Muscle of back (tissue), 11 donors: Measurements from ENCODE around the gene NTM. TPM values are rescaled to one million over a fixed set of nuclear protein-coding genes. Genes with fewer than 3 reads are reported as not detected.
A peak's percentile ranks its signal among the peaks of the same experiment; 100 is the strongest.

Source experiments
- DNase-seq, 3 donors: peaks; one replicate each; pipeline versions ENCODE4 v3.0.0 to v3.0.0-alpha.2; 2013
- polyA plus RNA-seq, 10 donors: library from polyadenylated mRNA; unstranded; fragments of 120-200 nt; gene quantifications; one replicate each; pipeline ENCODE4 v1.2.1, GENCODE V29; 2013; ENCODE audit not compliant: insufficient read length in 10 of 10

The NTM gene
- polyA plus RNA-seq, 10 donors, result 12.7 to 28.4 (median 21.0) TPM

DNA sequence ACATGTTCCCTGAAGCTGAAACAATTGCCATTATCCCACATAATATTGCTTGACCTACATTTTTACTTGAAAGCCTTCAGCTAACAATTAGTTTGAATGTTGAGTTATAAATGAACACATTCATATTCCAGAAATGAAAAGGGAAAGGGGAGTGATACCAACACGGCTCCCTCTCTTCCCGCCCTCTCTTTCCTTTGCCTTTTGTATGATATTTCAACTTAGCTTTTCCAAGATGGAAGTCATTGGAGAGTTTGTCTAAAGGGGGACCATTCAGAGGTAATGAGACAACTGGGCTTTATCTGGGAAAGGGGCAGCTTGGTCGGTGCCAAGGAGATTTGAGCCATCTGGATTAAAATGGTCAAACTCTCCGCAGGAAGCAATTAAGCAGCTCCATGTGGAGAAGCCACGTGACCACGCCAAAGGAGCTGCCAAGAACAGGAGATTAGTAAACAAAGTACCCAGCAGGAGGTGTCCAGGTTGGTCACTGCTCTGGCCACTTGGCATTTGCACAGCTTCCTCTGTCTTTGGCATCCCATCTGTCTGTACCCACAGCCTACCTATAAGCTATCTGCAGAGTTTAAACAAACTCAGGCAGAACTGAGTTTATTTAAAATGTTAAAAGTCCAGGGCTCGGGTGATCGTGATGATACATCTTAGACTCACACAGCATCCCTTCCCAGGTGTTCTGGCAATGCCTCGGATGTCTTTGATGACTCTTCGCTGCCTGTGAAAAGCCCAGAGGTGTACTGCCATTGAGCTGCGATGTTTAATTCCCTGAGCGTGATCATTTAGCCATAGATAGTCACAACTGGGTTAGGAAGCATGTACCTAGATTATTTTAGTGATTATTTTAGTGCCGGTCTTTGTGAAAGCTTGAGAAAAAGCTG lies 735.9 kb downstream of the NTM start:
- no peak for DNase-seq

DNA sequence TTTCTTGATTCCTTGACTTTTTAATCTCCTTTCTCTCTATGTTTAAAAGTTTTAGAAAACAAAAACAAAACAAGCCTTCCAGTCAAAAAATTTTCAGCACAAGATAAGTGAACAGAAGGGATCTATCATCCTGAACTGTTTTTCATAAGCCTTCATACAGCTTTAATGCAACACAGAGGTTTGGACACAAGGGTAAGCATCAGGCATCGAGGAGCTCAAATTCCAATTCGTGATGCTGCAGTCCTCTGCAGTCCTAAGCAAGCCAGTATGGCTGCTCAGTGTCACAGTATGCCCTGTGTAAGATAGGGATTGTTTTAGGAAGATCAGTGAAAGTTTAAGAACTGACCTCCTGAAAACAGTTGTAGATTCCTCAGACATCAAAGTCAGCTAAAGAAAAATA lies 740.9 kb downstream of the NTM start:
- peak in 1 of 3 donors; percentile 52 for DNase-seq

DNA sequence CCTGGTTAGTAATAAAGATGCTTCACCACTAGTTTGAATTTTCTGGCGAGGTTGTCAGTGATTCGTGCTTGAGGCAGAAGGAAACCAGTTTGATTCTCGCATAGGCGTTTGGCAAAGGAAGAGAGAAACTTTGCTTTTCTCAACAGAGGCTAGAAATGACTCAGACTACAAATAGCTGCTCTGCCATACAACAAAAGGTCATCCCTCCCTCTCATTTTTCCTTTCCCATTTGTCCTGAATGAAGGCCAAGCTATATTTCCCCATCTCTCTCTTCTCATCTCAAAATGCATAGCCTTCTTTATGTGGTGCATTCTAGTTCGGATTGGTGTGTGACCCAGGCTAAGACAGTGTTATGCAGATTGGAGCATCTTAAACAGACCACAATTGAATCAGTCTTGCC lies 741.4 kb downstream of the NTM start:
- peak; percentile 39 to 87 (median 74) for DNase-seq

DNA sequence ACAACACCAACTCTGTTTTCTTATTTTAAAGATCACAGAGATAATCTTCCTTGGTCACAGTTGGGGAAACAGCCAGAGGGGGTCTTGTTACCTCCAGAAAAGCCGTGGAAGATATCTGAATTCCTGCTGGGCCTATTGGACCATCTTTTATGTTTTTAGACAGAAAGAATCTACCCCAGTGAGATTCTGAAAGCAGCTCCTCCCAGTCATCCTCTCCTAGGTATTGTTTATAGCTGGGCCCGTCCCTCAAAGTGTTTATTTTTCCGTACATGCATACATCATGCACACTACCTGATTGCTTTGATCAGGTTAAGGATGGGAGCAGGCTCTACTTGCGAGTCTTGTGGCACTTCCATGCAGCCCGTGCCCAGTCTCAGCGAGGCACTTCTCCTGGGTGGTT lies 742.4 kb downstream of the NTM start:
- DNase-seq, result no peak

DNA sequence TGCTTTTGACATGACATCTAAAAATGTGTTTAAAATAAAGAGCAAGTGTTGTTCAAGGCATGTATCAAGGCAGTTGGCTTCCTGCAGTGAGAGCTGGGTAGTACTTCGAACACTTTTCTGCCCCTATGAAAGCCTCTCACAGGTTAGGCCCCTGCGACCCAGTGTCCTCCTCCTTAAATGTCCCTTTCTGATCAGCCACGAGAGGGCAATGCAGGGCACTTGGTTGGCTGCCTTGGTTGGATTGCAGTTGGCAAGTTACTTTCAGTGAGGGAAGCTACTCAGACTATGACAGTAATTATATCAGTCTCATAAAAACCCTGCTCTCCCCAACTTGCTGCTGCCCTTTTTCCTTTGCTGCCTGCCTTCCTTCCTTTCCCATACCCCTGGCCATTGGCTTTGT lies 743.8 kb downstream of the NTM start:
- no peak for DNase-seq

DNA sequence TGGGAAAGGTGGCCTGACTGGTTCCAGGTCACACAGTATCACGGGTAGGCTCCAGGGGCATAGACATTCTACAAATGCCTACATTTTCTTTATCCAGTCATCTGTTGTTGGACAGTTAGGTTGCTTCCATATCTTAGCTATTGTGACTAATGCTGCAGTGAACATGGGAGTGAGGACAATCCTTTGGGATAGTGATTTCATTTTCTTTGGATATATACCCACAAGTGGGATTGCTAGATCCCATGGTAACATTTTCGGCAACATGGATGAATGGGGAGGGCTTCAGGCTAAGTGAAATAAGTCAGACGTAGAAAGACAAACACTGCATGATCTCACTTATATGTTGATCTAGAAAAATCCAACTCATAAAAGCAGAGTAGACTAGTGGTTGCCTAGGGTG lies 744.3 kb downstream of the NTM start:
- DNase-seq, result no peak

DNA sequence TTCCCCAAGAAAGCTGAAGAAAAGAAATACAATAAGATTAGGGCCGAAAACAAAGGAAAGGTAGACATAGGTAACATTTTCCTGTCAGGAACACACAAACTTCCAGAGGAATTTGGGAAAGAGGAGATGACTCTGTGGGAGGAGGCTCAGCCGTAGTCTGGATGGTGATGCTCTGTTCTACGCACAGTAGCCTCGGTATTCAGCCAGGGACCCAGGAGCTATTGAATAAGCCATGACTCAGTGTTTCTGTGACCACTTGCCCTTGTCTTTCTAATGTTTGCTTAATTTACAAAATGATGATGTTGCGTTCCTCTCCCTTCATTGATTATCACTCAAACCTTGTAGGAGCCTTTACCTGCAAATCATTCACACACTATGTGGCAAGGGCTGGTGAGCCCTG lies 745.0 kb downstream of the NTM start:
- no peak for DNase-seq

DNA sequence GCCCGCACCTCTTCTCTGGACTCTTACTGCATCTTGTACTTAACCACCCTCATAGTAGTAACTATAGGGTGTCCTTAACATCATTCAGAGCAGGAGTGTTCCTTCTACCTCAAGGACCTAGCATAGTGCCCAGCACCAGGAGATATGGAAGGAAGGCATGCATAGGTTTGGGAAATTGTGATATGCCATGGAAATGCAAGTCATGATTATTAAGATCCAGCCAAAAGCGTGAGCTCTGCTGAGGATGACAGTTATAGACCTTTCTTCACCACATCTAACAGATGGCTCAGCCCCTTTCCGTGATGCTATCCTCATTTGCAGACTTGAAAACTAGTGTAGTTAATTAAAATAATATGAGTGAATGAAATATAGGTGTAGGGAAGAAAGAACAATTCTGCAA lies 746.1 kb downstream of the NTM start:
- DNase-seq, result no peak

DNA sequence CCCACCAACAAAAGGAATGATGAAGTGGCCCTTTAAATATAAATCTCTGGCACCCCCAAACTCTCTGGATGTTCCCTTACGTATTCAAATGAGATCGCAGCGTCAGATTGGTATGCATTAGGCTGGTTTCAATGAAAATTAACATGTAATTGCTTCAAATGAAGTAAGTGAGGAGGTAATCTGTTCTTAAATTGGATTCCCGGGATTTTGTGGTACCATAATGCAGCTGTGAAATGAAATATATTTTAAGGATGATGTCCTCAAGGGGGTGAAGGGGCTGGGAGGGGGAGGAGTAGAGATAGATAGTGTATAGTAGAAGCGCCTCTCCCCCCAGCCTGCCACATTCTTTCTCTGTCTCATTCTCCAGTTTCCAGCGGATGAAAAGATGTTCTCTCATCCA lies 748.2 kb downstream of the NTM start:
- DNase-seq, result no peak

DNA sequence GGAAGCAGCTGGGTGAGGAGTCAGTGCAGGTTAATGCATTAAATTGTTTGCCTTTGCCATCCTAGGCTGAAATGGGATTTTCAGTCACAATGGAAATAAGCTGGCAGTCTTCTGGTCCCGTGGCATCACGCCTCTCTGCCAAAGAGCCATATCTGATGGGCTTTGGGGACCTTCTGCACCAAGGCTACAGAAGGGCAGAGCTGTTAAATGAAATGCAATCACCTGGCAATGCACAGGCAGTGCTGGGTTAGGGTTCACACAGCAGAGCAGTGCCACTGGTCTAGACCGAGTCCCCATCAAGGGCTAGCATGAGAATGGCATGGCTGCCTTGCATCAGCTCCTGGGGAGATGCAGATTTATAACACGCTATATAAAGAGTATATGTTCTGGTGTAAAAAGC lies 749.2 kb downstream of the NTM start:
- DNase-seq, result no peak

DNA sequence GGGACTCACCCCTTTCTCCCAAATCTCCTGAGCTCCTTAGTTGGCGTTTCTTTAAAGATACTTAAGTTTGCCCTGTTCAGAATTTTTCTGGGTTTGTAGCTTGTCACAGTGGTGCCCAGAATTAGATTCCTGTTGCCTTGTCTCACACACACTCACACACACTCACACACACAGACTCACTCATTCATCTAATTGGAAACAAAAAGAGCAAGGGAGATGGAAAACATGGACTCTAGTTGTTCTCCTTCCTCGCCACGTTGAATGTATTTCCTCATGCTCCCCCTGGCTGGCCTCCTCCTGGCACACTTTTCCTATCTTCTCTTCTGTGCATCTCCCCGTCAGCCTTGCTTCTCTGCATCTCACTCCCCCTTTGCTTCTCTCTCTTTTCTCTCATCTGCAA lies 752.3 kb downstream of the NTM start:
- DNase-seq, result peak in 1 of 3 donors; percentile 49

DNA sequence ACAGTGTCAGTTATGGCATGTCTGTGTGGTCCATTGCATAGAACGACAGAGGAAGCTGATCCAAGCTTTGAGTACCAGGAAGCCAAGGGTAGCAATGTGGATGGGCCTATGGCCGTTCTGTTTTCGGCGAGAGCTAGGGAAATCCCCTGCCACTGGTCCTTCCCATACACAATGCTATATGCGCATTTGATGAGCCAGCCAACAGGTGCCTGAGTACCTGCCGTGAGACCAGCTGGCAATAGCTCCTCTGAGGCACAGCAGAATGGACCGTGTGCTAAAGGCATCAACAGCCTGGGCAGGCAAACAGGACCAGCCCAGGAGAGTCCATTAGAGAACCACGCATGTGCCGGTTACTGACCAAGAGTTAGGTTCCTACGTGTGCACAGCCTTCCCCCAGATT lies 753.0 kb downstream of the NTM start:
- DNase-seq, result no peak

DNA sequence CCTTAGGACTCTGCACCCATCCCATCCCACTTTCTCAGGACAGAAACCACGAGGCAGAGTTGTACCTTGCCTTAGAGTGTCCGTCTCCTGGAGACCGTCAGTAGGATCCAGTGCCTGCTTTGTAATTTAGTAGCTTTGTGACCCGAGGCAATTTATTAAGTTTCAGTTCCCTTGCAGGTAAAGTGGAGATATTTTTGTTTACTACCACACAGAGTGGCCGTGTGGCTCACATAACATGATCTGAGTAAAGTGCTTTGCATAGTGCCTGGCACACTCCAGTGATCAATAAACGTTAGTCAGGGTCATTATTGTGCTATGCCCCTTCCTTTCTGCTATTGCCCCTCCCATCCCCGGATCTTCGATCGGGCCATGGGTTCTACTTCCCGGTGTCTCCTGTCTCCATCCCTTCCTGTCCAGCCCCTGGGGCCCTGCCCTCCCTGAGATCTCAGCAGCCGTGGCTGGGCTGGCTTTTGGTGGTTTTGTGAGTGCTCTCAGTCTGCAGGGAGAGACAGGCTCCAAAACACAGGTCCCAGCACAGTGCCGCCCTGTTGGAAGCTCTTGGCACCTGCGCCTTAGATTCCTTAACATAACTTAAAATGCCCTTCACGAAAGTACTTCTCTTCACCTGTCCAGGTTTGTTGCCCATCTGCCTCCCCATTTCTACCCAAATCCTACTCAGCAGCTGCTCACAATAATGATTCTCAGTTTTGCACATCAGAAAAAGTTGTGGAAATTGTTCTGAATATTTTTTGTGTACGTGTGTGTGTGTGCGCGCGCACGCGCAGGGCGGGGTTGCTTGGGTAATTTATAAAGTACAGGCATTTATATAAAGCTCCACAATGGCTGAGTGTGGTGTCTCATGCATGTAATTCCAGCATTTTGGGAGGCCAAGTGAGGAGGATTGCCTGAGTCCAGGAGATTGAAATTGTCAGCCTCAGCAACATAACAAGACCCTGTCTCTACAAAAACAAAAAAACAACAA lies 753.7 kb downstream of the NTM start:
- no peak for DNase-seq

DNA sequence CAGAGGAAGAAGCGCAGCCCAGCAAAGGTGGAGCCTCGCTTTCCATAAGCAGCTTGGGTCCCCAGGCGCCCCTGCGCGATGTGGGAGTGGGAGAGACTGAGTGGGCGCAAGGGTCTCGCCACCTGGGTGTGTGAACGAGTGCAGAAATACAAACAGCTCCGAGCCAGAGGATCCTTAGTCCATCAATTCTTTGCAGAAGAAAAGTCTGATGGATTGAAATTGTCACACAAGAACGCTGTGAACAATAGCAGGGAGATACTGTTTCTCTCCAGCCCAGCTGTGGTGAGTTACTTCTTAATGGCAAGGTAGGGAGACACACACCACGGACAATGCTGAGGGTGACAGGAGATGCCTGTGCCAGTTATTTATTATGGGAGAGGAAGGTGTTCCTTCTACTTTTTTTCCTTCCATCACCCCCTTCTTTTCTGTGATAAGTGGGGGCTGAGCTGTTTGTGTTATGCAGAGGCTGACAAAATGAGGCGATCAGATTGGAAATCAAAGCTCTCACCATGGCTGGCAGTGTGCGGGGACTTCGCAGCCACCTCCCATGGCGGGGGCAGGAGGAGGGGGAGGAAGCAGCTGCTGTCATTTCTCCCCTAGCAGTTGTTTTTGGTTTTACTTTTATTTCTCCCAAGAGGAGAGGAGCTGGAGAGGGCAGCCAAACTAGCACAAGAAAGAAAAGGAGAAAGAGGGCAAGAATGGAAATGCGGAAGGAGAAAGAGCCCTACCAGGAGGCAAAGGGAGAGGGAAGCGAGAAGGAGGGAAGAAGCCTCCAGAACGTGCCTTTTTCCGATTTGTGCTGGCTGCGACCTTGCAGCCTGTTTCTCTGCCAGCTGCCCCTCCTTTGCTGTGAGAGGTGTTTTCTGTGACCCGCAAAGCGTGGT lies 755.8 kb downstream of the NTM start:
- peak; percentile 55 to 87 (median 55) for DNase-seq

DNA sequence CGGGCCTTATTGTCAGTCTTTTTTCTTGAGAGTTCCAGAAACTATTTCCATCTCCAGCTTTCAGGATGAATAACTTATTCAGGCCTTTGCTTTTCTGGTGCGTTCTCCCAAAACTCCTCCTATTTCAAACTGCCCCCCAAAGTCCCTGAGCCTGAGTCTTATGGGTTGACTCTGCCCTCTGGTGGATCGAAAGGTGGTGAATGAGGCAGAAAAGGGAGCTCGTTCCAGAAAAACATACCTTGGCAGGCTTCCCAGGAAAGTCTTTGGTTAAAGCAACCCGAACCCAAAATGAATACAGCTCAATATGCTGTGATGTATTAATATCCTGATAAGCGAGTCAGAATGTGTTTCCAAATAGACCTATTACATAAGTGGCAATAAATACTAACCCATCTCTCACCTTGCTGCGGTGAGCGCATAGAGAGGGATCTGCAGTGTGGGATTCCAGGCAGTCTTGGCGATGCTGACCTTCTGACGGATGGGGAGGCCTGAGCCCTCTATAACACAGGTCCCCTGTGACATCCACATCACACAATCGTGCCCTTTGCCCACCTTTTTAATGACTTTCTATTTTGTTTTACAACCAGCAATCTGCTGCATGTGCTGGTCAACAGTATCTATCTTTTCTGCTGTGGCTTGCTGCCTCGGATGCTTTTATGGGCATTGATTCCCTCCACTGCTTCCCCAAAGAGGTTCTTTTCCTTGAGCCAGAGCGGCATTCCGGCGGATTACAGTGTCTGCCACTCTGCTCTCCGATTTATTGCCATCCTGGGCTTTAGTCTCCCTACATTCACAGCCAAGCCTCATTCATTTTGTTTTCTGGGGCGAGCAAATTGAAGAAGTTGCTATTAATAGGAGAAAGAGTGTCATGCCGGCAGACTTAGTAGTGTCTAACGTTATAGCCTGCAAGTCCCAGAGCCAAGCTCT lies 756.8 kb downstream of the NTM start:
- peak; percentile 90 to 93 (median 93) for DNase-seq

DNA sequence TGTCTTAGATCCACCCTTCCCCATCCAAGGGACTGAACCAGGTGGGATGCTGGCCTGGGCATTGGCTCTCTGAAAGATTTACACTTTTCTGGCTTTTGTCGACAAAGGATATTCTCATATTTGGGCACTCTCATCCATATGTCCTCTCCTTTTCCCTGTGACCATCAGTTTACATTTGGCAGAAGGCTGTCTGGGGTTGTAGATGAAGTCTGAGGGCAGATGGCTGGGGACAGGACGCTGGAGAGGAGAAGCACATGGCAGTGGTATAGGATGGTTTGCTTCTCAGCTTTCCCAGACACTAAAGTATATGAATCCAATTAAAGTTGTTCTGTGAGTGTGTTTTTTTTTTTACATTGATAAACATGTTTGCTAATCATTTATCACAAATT lies 757.5 kb downstream of the NTM start:
- no peak for DNase-seq

DNA sequence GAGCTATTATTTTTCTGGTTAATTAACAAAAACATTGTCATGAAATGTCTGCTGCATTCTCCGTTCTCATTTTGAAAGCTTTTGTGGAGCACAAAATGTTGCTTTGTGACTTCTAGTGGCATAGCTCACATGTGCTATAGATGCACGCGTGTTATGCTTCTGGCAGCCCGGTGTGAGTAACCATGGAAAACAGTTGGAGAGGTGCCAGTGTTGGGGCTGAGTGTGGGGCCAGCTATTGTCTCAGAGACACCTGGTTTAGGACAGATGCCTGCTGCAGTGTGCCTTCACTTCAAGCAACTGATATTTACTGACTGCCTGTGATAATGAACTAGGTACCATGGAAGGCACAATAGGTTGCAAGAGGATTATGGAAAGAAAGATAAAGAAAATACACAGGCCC lies 760.6 kb downstream of the NTM start:
- peak in 1 of 3 donors; percentile 51 for DNase-seq

DNA sequence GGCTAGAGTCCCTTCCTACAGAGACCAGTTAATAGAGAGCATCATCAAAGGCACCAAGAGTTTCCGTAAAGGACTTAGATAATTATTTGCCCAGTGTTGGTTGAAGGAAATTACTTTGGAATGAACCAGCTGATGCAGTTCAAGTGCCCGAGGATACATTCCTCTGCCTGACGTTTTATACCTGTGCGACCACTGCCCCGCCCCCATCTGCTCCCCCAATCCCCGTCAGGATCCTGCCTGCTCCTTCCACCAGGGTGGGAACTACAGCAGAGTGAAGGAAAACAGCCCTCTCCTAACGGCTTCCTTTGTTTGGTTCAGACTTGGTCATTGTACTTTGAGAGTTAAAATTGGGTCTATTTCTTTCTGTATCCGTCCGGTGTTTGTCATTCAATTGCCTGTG lies 761.5 kb downstream of the NTM start:
- no peak for DNase-seq

DNA sequence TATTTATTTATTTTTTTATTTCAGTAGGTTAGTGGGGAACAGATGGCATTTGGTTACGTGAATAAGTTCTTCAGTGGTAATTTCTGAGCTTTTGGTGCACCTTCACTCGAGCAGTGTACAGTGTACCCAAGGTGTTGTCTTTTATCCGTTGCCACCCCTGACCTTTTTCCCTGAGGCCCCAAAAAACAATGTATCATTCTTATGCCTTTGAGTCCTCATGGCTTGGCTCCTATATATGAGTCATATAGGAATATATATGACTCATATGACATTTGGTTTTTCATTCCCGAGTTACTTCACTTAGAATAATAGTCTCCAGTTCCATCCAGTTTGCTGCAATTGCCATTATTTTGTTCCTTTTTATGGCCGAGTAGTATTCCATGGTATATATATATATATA lies 763.9 kb downstream of the NTM start:
- DNase-seq, result no peak

DNA sequence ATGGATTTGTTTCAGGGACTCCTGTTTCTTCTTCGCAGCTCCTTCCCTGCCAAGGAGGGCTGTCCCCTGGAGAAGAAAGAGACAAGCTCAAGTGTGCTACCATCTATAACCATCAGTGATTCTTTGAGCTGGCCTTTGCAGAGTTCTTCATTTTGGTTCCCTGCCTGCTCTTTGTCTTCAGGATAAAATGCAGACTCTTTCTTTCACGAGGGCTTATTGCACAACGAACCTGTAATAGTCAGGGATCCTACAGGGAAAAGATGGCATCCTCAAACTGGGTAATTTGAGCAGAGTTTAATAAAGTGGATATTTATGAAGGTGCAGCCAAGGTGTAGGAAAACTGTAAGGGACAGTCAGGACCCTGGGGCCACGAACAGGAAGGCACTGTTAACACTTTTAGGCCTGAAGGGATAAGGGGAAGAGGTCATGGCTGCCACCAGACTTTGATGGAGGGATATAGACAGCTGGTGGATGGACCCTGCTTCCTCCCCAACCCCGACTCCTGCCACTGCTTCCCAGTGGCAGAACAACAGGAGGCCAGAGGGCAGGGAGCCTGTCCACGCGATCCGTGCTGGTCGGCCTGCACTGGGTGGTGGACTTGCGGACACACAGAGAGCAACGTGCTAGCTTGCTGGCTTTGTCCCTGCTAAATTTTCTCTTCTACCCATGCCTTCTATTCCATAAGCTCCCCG lies 767.0 kb downstream of the NTM start:
- DNase-seq, result no peak
